ENCODE results near the gene NOC4L. TPM values are rescaled to one million over a fixed set of nuclear protein-coding genes. Genes with fewer than 3 reads are reported as not detected.
"Not testable (repeated sequence)": the region's sequence is repeated elsewhere in the genome, so short reads cannot be mapped to it uniquely, and the experiment has no call there.

Gene NOC4L
- total RNA-seq, 4 donors from 2014 or later: 10.4 to 15.4 (median 11.5) TPM

DNA sequence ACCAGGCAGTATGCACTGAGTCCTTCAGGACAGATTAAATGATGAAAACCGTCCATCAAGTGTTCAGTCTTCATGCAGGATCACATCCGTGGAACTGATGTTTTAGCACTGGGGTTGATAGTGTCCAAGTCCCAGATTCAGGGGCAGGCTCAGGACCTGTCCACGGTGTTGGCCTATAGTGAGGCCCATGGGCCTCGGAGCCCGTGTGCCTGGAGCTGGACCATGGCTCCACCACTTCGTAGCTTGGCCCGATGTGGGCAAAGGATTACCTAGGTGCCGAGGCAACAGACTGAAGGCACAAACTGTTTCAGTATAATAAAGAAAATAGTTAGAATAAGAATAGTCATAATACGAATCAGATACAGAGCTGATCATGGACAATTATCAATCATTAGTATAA lies 42.0 kb upstream of the NOC4L start:
- no peak overlapping the region for H3K27ac ChIP-seq (replicated peaks in 1 of 4)
- no peaks in the 10 kb centered on the region for H3K9me3 ChIP-seq
- WGBS: 92% methylated on average over 9 of the region's 9 CpGs
- H3K4me3 ChIP-seq: no peak overlapping the region
- TF ChIP-seq, protein P1, sequence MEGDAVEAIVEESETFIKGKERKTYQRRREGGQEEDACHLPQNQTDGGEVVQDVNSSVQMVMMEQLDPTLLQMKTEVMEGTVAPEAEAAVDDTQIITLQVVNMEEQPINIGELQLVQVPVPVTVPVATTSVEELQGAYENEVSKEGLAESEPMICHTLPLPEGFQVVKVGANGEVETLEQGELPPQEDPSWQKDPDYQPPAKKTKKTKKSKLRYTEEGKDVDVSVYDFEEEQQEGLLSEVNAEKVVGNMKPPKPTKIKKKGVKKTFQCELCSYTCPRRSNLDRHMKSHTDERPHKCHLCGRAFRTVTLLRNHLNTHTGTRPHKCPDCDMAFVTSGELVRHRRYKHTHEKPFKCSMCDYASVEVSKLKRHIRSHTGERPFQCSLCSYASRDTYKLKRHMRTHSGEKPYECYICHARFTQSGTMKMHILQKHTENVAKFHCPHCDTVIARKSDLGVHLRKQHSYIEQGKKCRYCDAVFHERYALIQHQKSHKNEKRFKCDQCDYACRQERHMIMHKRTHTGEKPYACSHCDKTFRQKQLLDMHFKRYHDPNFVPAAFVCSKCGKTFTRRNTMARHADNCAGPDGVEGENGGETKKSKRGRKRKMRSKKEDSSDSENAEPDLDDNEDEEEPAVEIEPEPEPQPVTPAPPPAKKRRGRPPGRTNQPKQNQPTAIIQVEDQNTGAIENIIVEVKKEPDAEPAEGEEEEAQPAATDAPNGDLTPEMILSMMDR (IDR thresholded peaks at IDR 0.05): no peak
- TF ChIP-seq POLR2AphosphoS5 (IDR thresholded peaks at IDR 0.05) (no peak), POLR2A (IDR thresholded peaks at IDR 0.05; ENCODE audit: low read depth) (no peak), EP300 (IDR thresholded peaks at IDR 0.05) (no peak)
- no peaks in the 10 kb centered on the region for H3K27me3 ChIP-seq
- peaks cover 0 to 57% (median 34%) of the 10 kb centered on the region in 4 donors for H3K36me3 ChIP-seq
- no peak for DNase-seq (ENCODE audit: extremely low spot score)
- H3K4me1 ChIP-seq: no peaks in the 10 kb centered on the region
- intact Hi-C loops (cut with DNase I): no loop called here

DNA sequence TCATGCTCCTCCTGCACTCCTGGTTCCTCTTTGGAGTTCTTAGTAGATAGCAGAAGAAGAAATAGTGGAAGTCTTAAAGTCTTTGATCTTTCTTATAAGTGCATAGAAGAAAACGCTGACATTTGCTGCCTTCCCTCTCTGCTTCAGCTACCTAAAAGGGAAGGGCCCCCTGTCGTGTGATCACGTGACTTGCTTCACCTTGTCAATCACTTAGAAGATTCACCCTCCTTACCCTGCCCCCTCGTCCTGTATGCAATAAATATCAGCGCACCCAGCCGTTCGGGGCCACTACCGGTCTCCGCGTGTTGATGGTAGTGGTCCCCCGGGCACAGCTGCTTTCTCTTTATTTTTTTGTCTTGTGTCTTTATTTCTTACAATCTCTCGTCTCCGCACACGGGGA lies 41.2 kb upstream of the NOC4L start:
- H3K27me3 ChIP-seq; H3K9me3 ChIP-seq; H3K4me3 ChIP-seq; intact Hi-C loops (cut with DNase I); H3K27ac ChIP-seq (replicated peaks in 1 of 4); DNase-seq (ENCODE audit: extremely low spot score); H3K4me1 ChIP-seq: not testable (repeated sequence)
- 80% methylated on average over 14 of the region's 14 CpGs for WGBS
- peaks cover 0 to 62% (median 34%) of the 10 kb centered on the region in 4 donors for H3K36me3 ChIP-seq

DNA sequence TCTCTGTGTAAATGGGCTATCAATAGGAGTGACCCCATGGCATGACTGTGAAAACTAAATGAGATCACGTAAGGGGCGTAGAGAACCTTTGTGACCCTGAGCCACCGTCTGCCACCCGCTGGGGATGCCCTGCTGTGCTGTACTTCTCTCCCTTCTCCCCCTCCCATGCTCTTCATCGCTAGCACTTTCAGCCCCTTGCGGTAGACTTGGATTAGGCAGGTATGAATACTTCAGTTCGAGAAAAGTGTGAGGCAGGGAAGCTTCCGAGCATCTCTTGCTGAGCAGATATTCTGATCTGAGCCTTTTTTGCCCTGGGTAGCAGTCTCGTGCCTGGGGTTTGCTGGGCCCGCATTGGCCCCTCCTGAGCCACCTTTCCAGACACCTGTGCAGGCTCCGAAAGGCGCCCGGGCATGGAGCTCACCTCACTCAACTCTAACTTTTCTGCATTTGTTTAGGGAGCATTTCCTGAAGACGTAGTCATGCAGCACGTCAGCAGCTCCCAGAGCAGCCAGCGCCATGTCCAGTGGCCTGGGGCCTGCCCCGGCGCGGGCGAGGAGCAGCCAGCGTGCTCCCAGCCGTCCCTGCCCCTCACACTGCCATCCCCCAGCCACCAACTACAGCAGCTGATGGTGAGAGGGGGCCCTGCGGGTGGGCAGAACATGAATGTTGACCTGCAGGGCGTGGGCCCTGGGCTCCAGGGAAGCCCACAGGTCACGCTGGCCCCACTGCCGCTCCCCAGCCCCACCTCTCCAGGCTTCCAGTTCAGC lies 40.5 kb upstream of the NOC4L start:
- Histone ChIP-seq H3K9me3 (no peaks in the 10 kb centered on the region), H3K4me1 (no peaks in the 10 kb centered on the region), H3K27me3 (no peaks in the 10 kb centered on the region), H3K36me3 (peaks cover 5 to 66% (median 39%) of the 10 kb centered on the region in 4 donors), H3K4me3 (no peak overlapping the region), H3K27ac (replicated peaks in 1 of 4) (no peak overlapping the region)
- no peak for TF ChIP-seq POLR2AphosphoS5 (IDR thresholded peaks at IDR 0.05)
- no peak for TF ChIP-seq POLR2A (IDR thresholded peaks at IDR 0.05; ENCODE audit: low read depth)
- 94% methylated on average over 23 of the region's 26 CpGs for WGBS
- no peak for DNase-seq (ENCODE audit: extremely low spot score)
- intact Hi-C loops (cut with DNase I): no loop called here

DNA sequence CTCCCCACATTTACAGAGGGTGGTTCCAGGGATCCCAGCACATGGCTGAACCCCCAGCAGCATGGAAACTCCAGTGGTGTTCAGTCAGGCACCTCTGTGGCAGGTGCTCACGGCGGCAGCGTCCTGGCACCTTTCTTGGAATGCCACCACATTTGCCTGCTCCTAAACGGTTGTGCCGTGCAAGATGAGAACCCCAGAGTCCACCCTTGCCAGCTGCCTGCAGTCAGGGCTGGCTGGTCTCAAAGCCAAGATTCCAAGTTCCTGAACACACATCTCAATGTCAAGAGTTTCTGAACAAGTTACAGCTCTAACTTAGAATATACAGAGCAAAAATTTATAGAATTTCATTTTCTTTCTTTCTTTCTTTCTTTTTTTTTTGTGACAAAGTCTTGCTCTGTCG lies 38.8 kb upstream of the NOC4L start:
- intact Hi-C loops (cut with DNase I): no loop called here
- no peak overlapping the region for H3K27ac ChIP-seq (replicated peaks in 1 of 4)
- H3K27me3 ChIP-seq: no peaks in the 10 kb centered on the region
- H3K4me3 ChIP-seq: no peak overlapping the region
- H3K36me3 ChIP-seq: peaks cover 20 to 72% (median 43%) of the 10 kb centered on the region in 4 donors
- no peak for TF ChIP-seq POLR2AphosphoS5 (IDR thresholded peaks at IDR 0.05)
- TF ChIP-seq POLR2A (IDR thresholded peaks at IDR 0.05; ENCODE audit: low read depth): no peak
- TF ChIP-seq EP300 (IDR thresholded peaks at IDR 0.05): no peak
- TF ChIP-seq, protein P1 (IDR thresholded peaks at IDR 0.05): no peak
- no peak for DNase-seq (ENCODE audit: extremely low spot score)
- H3K4me1 ChIP-seq: no peaks in the 10 kb centered on the region
- no peaks in the 10 kb centered on the region for H3K9me3 ChIP-seq
- WGBS: 93% methylated on average over 1 of the region's 6 CpGs

DNA sequence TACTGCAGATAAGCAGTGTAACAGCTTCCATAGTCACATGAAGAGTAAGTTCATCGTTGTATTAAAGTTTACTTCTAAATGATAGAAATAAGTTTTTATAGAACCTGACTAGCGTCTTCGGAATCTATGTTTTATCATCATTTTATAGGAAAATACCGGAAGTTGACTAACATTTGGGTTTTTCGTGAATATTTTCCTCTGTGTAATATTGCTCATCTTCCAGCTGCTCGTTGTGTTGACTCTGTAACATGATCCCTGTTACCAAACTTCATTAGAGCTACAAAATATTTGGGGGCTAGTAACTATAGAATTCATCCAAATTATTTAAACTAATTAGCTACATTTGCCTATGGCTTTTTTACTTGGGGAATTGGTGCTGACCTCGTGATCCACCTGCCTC lies 37.3 kb upstream of the NOC4L start:
- Histone ChIP-seq H3K27ac (replicated peaks in 1 of 4) (no peak overlapping the region), H3K4me3 (no peak overlapping the region), H3K36me3 (peaks cover 23 to 80% (median 51%) of the 10 kb centered on the region in 4 donors), H3K9me3 (no peaks in the 10 kb centered on the region), H3K27me3 (no peaks in the 10 kb centered on the region), H3K4me1 (no peaks in the 10 kb centered on the region)
- TF ChIP-seq, protein P1 (IDR thresholded peaks at IDR 0.05): no peak
- TF ChIP-seq POLR2A (IDR thresholded peaks at IDR 0.05; ENCODE audit: low read depth) (no peak), EP300 (IDR thresholded peaks at IDR 0.05) (no peak)
- WGBS: 97% methylated on average over 7 of the region's 7 CpGs
- DNase-seq (ENCODE audit: extremely low spot score): no peak
- intact Hi-C loops (cut with DNase I): no loop called here
